Vagina (tissue), 2 donors: ENCODE results near the gene ALKBH8. TPM values are rescaled to one million over a fixed set of nuclear protein-coding genes. Genes with fewer than 3 reads are reported as not detected.
"Not testable (repeated sequence)": the region's sequence is repeated elsewhere in the genome, so short reads cannot be mapped to it uniquely, and the experiment has no call there.

Source experiments
- DNase-seq, 2 donors: peaks; one replicate each; pipeline ENCODE4 v3.0.0-alpha.2; 2017; ENCODE audit errors: extremely low spot score in 2 of 2
- H3K27ac ChIP-seq: fragments of 200-600 bp; sonication (generic); one replicate; pipeline ENCODE4 v1.5.1; 2019
- H3K27me3 ChIP-seq: fragments of 200-600 bp; sonication (generic); one replicate; pipeline ENCODE4 v1.5.1; 2019
- H3K36me3 ChIP-seq, 2 donors: fragments of 200-600 bp; sonication (generic); one replicate each; pipeline ENCODE4 v1.5.1; 2017 to 2019
- H3K4me1 ChIP-seq: fragments of 200-600 bp; sonication (generic); one replicate; pipeline ENCODE4 v1.5.1; 2019
- H3K4me3 ChIP-seq, 2 donors: fragments of 200-600 bp; sonication (generic); 1 replicate in 1 of 2; 2 replicates in 1 of 2; pipeline ENCODE4 v1.5.1; 2016 to 2019
- H3K9me3 ChIP-seq: fragments of 200-600 bp; sonication (generic); one replicate; pipeline ENCODE4 v1.5.1; 2019
- POLR2A ChIP-seq, 2 donors: fragments of 450-650 bp; IDR thresholded peaks; one replicate each; pipeline ENCODE4 v1.6.1; 2017; ENCODE audit warnings: antibody characterized with exemption in 2 of 2, mild to moderate bottlenecking in 2 of 2, moderate library complexity in 2 of 2
- POLR2AphosphoS5 ChIP-seq, 2 donors: sonication (generic); formaldehyde crosslinking; IDR thresholded peaks; one replicate each; pipeline ENCODE4 v1.9.0; 2017; ENCODE audit warnings: antibody characterized with exemption in 2 of 2, mild to moderate bottlenecking in 2 of 2, low read depth in 1 of 2; ENCODE audit not compliant: insufficient read depth in 1 of 2
- intact Hi-C: fragments of 100-400 bp; cut with DNase I; formaldehyde crosslinking; loops from one replicate; pipeline ENCODE4 v1.15.1; 2023
- total RNA-seq: library from RNA; depleted of rRNA; stranded (reverse); fragments of >200 nt; gene quantifications from one replicate; pipeline ENCODE4 v1.2.3, GENCODE V29; 2016
- TF ChIP-seq, protein P1 (sequence below), 3 experiments: fragments of 450-650 bp in 2 of 3; fragments of 200-600 bp in 1 of 3; sonication (generic) in 1 of 3; IDR thresholded peaks; one replicate each; pipeline ENCODE4 v1.5.1; 2017 to 2019; ENCODE audit warnings: antibody characterized with exemption in 3 of 3, mild to moderate bottlenecking in 2 of 3, moderate library complexity in 2 of 3

Gene ALKBH8
- total RNA-seq, 1 donor from 2014 or later: 3.4 TPM

- Histone ChIP-seq H3K27me3 (no peaks in the 10 kb centered on the region), H3K36me3 (no peaks in the 10 kb centered on the region), H3K27ac (no peak overlapping the region), H3K4me1 (no peaks in the 10 kb centered on the region), H3K9me3 (no peaks in the 10 kb centered on the region), H3K4me3 (no peak overlapping the region)
- TF ChIP-seq, protein P1, sequence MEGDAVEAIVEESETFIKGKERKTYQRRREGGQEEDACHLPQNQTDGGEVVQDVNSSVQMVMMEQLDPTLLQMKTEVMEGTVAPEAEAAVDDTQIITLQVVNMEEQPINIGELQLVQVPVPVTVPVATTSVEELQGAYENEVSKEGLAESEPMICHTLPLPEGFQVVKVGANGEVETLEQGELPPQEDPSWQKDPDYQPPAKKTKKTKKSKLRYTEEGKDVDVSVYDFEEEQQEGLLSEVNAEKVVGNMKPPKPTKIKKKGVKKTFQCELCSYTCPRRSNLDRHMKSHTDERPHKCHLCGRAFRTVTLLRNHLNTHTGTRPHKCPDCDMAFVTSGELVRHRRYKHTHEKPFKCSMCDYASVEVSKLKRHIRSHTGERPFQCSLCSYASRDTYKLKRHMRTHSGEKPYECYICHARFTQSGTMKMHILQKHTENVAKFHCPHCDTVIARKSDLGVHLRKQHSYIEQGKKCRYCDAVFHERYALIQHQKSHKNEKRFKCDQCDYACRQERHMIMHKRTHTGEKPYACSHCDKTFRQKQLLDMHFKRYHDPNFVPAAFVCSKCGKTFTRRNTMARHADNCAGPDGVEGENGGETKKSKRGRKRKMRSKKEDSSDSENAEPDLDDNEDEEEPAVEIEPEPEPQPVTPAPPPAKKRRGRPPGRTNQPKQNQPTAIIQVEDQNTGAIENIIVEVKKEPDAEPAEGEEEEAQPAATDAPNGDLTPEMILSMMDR (IDR thresholded peaks at IDR 0.05): no peak
- TF ChIP-seq POLR2AphosphoS5 (IDR thresholded peaks at IDR 0.05; ENCODE audit: insufficient read depth in 1 of 2, low read depth in 1 of 2) (no peak), POLR2A (IDR thresholded peaks at IDR 0.05) (no peak)
- DNase-seq: no peak
- intact Hi-C loops: no loop called here
These were observed 7.9 kb upstream of the ALKBH8 start for GRCh38 chr11:107573438-107573837.

GRCh38 chr11:107570015-107570414 is 4.5 kb upstream of the ALKBH8 start:
- no peaks in the 10 kb centered on the region for H3K9me3 ChIP-seq
- peaks cover 7% of the 10 kb centered on the region for H3K4me1 ChIP-seq
- no peaks in the 10 kb centered on the region for H3K27me3 ChIP-seq
- no peak overlapping the region for H3K4me3 ChIP-seq
- no peak for DNase-seq
- no peak overlapping the region for H3K27ac ChIP-seq
- intact Hi-C loops: no loop called here
- no peaks in the 10 kb centered on the region for H3K36me3 ChIP-seq
- TF ChIP-seq, protein P1 (IDR thresholded peaks at IDR 0.05): no peak
- TF ChIP-seq POLR2AphosphoS5 (IDR thresholded peaks at IDR 0.05; ENCODE audit: insufficient read depth in 1 of 2, low read depth in 1 of 2): no peak
- TF ChIP-seq POLR2A (IDR thresholded peaks at IDR 0.05): no peak

DNA sequence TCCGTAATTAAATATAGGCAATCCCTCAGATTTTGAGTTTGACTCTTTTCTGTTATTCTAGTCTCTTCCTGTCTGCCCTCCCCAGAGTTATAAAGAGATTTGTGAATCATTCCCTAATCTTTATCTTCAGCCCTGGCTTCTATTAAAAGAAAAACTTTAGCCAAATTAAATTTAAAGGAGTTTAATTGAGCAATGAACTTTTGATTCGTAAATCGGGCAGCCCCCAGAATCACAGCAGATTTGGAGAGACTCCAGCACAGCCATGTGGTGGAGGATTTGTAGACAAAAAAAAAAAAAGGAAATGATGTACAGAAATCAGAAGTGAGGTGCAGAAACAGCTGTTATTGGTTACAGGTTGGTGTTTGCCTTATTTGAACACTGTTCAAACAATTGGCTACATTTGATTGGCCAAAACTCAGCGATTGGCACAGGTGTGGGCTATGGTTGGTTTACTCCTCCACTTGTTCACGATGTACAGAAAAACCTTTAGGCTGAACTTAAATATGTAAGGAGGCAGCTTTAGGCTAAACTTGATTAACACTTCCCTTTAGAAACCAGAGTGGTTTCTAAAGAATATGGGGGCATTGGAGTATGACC is 2.3 kb upstream of the ALKBH8 start:
- Histone ChIP-seq H3K9me3 (no peaks in the 10 kb centered on the region), H3K36me3 (no peaks in the 10 kb centered on the region), H3K27ac (no peak overlapping the region), H3K27me3 (no peaks in the 10 kb centered on the region), H3K4me3 (no peak overlapping the region), H3K4me1 (peaks cover 29% of the 10 kb centered on the region)
- no peak for DNase-seq
- intact Hi-C loops: no loop called here
- TF ChIP-seq, protein P1 (IDR thresholded peaks at IDR 0.05): no peak
- TF ChIP-seq POLR2AphosphoS5 (IDR thresholded peaks at IDR 0.05; ENCODE audit: insufficient read depth in 1 of 2, low read depth in 1 of 2) (no peak), POLR2A (IDR thresholded peaks at IDR 0.05) (no peak)

DNA sequence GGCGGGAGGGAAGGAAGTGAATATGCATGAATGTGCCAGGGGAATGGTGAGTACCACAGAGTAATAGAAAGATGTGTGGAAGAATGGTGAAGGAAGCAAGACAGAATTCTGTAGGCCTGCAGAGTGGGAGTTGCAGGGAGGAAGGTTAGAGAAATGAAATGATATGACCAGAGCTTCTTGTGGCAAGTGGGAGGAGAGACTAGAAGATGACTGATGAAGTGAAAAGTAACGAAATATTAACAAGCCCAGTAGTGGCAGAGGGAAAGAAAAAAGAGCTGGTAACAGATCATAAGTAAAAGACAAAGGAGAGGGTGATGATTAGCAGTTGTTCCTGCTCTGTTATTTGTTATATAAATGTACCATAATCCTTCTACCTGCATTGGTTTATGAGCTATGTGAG is 1.0 kb upstream of the ALKBH8 start:
- no peaks in the 10 kb centered on the region for H3K36me3 ChIP-seq
- H3K9me3 ChIP-seq: no peaks in the 10 kb centered on the region
- no peaks in the 10 kb centered on the region for H3K27me3 ChIP-seq
- no peak overlapping the region for H3K27ac ChIP-seq
- peaks cover 29% of the 10 kb centered on the region for H3K4me1 ChIP-seq
- intact Hi-C loops: no loop called here
- no peak overlapping the region for H3K4me3 ChIP-seq
- no peak for DNase-seq
- TF ChIP-seq POLR2AphosphoS5 (IDR thresholded peaks at IDR 0.05; ENCODE audit: insufficient read depth in 1 of 2, low read depth in 1 of 2) (no peak), POLR2A (IDR thresholded peaks at IDR 0.05) (no peak)
- TF ChIP-seq, protein P1 (IDR thresholded peaks at IDR 0.05): no peak

DNA sequence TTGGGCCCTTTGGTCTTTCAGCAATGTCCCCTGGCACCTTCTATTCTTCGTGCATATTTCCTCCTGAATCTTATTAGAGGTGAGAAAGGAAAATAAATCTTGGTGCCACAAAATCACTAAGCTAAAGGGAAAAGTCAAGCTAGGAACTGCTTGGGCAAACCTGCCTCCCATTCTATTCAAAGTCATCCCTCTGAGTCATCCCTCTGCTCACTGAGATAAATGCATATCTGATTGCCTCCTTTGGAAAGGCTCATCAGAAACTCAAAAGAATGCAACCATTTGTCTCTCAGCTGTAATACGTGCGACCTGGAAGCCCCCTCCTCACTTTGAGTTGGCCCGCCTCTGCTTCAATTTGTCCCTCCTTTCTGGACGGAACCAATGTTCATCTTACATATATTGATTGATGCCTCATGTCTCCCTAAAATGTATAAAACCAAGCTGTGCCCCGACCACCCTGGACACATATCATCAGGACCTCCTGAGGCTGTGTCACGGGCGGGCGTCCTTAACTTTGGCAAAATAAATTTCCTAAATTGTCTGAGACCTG is 493 bp upstream of the ALKBH8 start:
- intact Hi-C loops, H3K36me3 ChIP-seq, H3K9me3 ChIP-seq, H3K27me3 ChIP-seq, DNase-seq: not testable (repeated sequence)
- Histone ChIP-seq H3K4me3 (peak overlapping the region; percentile 62 to 79), H3K27ac (peak overlapping the region; percentile 71), H3K4me1 (peaks cover 29% of the 10 kb centered on the region)
